ENCODE measurements around the gene DCST2.

- TF ChIP-seq CTCF (IDR thresholded peaks at IDR 0.05) (peak; percentile 66 to 89 (median 86)), POLR2A (IDR thresholded peaks at IDR 0.05) (peak in 1 of 2 donors; percentile 44)
Measured at GRCh38 chr1:155050560-155051341, 17.2 kb upstream of the DCST2 start, which contains the start of gene ADAM15.
